ENCODE results near the gene TPPP.
"Not testable (repeated sequence)": the region's sequence is repeated elsewhere in the genome, so short reads cannot be mapped to it uniquely, and the experiment has no call there.

The TPPP gene

GRCh38 chr5:643811-644271 is 49.3 kb downstream of the TPPP start:
- no peak for DNase-seq

- DNase-seq = no peak
Observed at GRCh38 chr5:643351-643801, 49.8 kb downstream of the TPPP start.

GRCh38 chr5:642481-642880 is 50.7 kb downstream of the TPPP start:
- no peak for DNase-seq

GRCh38 chr5:641331-641765 is 51.8 kb downstream of the TPPP start:
- no peak for DNase-seq

- no peak for DNase-seq
Observed at GRCh38 chr5:640461-641330, 52.5 kb downstream of the TPPP start.

- no peak for DNase-seq
Observed at GRCh38 chr5:639584-640213, 53.5 kb downstream of the TPPP start.

- DNase-seq = no peak
Observed at GRCh38 chr5:639253-639530, 54.0 kb downstream of the TPPP start.

GRCh38 chr5:638501-639252 is 54.5 kb downstream of the TPPP start:
- no peak for DNase-seq

GRCh38 chr5:637581-638450 is 55.3 kb downstream of the TPPP start:
- no peak for DNase-seq

- DNase-seq = no peak
Observed at GRCh38 chr5:636951-637350, 56.2 kb downstream of the TPPP start.

- no peak for DNase-seq
Observed at GRCh38 chr5:635306-636055, 57.7 kb downstream of the TPPP start.

GRCh38 chr5:634191-634590 is 59.0 kb downstream of the TPPP start:
- no peak for DNase-seq

- no peak for DNase-seq
Observed at GRCh38 chr5:633501-633955, 59.6 kb downstream of the TPPP start.

GRCh38 chr5:628351-629205 is 64.6 kb downstream of the TPPP start:
- not testable (repeated sequence) for DNase-seq

- DNase-seq = no peak
Observed at GRCh38 chr5:627840-628239, 65.3 kb downstream of the TPPP start.

- no peak for DNase-seq
Observed at GRCh38 chr5:626850-627249, 66.3 kb downstream of the TPPP start.

- DNase-seq = no peak
Observed at GRCh38 chr5:625516-625915, 67.6 kb downstream of the TPPP start.

GRCh38 chr5:624951-625230 is 68.3 kb downstream of the TPPP start:
- DNase-seq = no peak

GRCh38 chr5:624118-624950 is 68.8 kb downstream of the TPPP start:
- DNase-seq = no peak

- DNase-seq = no peak
Observed at GRCh38 chr5:623531-623930, 69.6 kb downstream of the TPPP start.
